SK-N-SH (cell line): ENCODE data around the gene TAB2.
"Not testable (repeated sequence)": the region's sequence is repeated elsewhere in the genome, so short reads cannot be mapped to it uniquely, and the experiment has no call there.

ENCODE experiments used
- CHD2 ChIP-seq: fragments of 150-350 bp; IDR thresholded peaks from 2 replicates; pipeline ENCODE4 v1.6.1; 2018; ENCODE audit warnings: low read length; ENCODE audit not compliant: partially characterized antibody
- CTCF ChIP-seq: fragments of 200-600 bp; sonication (generic); IDR thresholded peaks from 2 replicates; pipeline ENCODE4 v1.6.1; 2017; ENCODE audit warnings: antibody characterized with exemption, mild to moderate bottlenecking, moderate library complexity
- ELF1 ChIP-seq: IDR thresholded peaks from 2 replicates; pipeline ENCODE4 v1.4.0; 2012
- MXI1 ChIP-seq: IDR thresholded peaks from 2 replicates; pipeline ENCODE4 v1.6.1; 2012; ENCODE audit warnings: mild to moderate bottlenecking, low read depth, low read length, improper control_type of control experiment
- NRF1 ChIP-seq: IDR thresholded peaks from 2 replicates; pipeline ENCODE4 v1.6.1; 2012; ENCODE audit warnings: low read depth, mild to moderate bottlenecking, low read length
- PBX3 ChIP-seq: IDR thresholded peaks from 2 replicates; pipeline ENCODE4; 2012
- RAD21 ChIP-seq: IDR thresholded peaks from 2 replicates; pipeline ENCODE4 v1.6.1; 2012; ENCODE audit warnings: mild to moderate bottlenecking, low read length
- REST ChIP-seq: IDR thresholded peaks from 2 replicates; pipeline ENCODE4 v1.6.1; 2012; ENCODE audit warnings: mild to moderate bottlenecking, low read depth, low read length, moderate library complexity
- TAF1 ChIP-seq: IDR thresholded peaks from 2 replicates; pipeline ENCODE4 v1.6.1; 2012; ENCODE audit warnings: low read depth, mild to moderate bottlenecking, low read length, moderate library complexity, borderline replicate concordance
- USF2 ChIP-seq: fragments of 150-350 bp; IDR thresholded peaks from 2 replicates; pipeline ENCODE4 v1.6.1; 2017; ENCODE audit warnings: antibody characterized with exemption, low read length, low read depth, borderline replicate concordance

- not testable (repeated sequence) for TF ChIP-seq CTCF, RAD21, REST, ELF1, CHD2, USF2, NRF1, PBX3, MXI1, TAF1
Measured at GRCh38 chr6:149349279-149349678, 31.8 kb downstream of the TAB2 start.
